GM23338 (cell line): Measurements from ENCODE around the gene ZNF23. TPM values are rescaled to one million over a fixed set of nuclear protein-coding genes. Genes with fewer than 3 reads are reported as not detected.

Experiments
- ATAC-seq: fragments of 200-7000 bp; cut with Tn5 transposase; 3 replicates; pipeline ENCODE4 v1.9.1; 2020
- DNase-seq: peaks from one replicate; pipeline ENCODE4 v3.0.0-alpha.2; 2015; ENCODE audit warnings: low spot score
- H2AFZ ChIP-seq: fragments of 200-600 bp; sonication (generic); 2 replicates; pipeline ENCODE4 v1.8.0; 2016; ENCODE audit warnings: antibody characterized with exemption, mild to moderate bottlenecking, moderate library complexity
- H3F3A ChIP-seq: fragments of 200-600 bp; sonication (generic); replicated peaks from 2 replicates; pipeline ENCODE4 v1.8.0; 2017; ENCODE audit warnings: antibody characterized with exemption, mixed run types, low read depth
- H3K27ac ChIP-seq: fragments of 200-600 bp; sonication (generic); 2 replicates; pipeline ENCODE4 v1.6.1; 2016; ENCODE audit warnings: low read depth
- H3K27me3 ChIP-seq: fragments of 200-600 bp; sonication (generic); 2 replicates; pipeline ENCODE4 v1.8.0; 2016; ENCODE audit warnings: mild to moderate bottlenecking, mixed run types, moderate library complexity; ENCODE audit not compliant: insufficient read depth
- H3K36me3 ChIP-seq: fragments of 200-600 bp; sonication (generic); 2 replicates; pipeline ENCODE4 v1.8.0; 2016; ENCODE audit warnings: mild to moderate bottlenecking; ENCODE audit not compliant: insufficient read depth
- H3K4me1 ChIP-seq: fragments of 200-600 bp; sonication (generic); 2 replicates; pipeline ENCODE4 v1.8.0; 2016; ENCODE audit warnings: mild to moderate bottlenecking, moderate library complexity; ENCODE audit not compliant: insufficient read depth
- H3K4me2 ChIP-seq: fragments of 200-600 bp; sonication (generic); 2 replicates; pipeline ENCODE4 v1.7.1; 2017; ENCODE audit warnings: mixed run types
- H3K4me3 ChIP-seq: fragments of 200-600 bp; sonication (generic); 2 replicates; pipeline ENCODE4 v1.6.1; 2016; ENCODE audit warnings: mixed run types
- H3K79me2 ChIP-seq: fragments of 200-600 bp; sonication (generic); replicated peaks from 2 replicates; pipeline ENCODE4 v1.8.0; 2017; ENCODE audit warnings: mild to moderate bottlenecking; ENCODE audit not compliant: insufficient read depth
- H3K9me2 ChIP-seq: fragments of 200-600 bp; sonication (generic); 2 replicates; pipeline ENCODE4 v1.8.0; 2017; ENCODE audit not compliant: insufficient read depth
- H4K20me1 ChIP-seq: fragments of 200-600 bp; sonication (generic); replicated peaks from 2 replicates; pipeline ENCODE4 v1.8.0; 2017; ENCODE audit warnings: mild to moderate bottlenecking; ENCODE audit not compliant: insufficient read depth
- H3K27ac Mint-ChIP-seq: 2 replicates; pipeline ENCODE4 v1.8.0; 2020; ENCODE audit warnings: inconsistent platforms, mild to moderate bottlenecking, moderate library complexity, mixed read lengths
- H3K27me3 Mint-ChIP-seq: 3 replicates; pipeline ENCODE4 v1.8.0; 2022; ENCODE audit warnings: low read depth, mild to moderate bottlenecking, moderate library complexity, mixed read lengths, inconsistent platforms; ENCODE audit not compliant: insufficient read depth, poor library complexity
- H3K36me3 Mint-ChIP-seq: 3 replicates; pipeline ENCODE4 v1.8.0; 2021; ENCODE audit warnings: low read depth, mild to moderate bottlenecking, inconsistent platforms, moderate library complexity, mixed read lengths
- H3K4me1 Mint-ChIP-seq: 3 replicates; pipeline ENCODE4 v1.8.0; 2020; ENCODE audit warnings: mild to moderate bottlenecking, inconsistent platforms, mixed read lengths
- H3K4me3 Mint-ChIP-seq: 3 replicates; pipeline ENCODE4 v1.8.0; 2021; ENCODE audit warnings: moderate library complexity, mild to moderate bottlenecking, inconsistent platforms, mixed read lengths
- H3K9me3 Mint-ChIP-seq: 3 replicates; pipeline ENCODE4 v1.8.0; 2020; ENCODE audit warnings: moderate library complexity, mild to moderate bottlenecking, inconsistent platforms, mixed read lengths
- CREB1 ChIP-seq: fragments of 250-450 bp; sonication (Bioruptor Pico); IDR thresholded peaks from 2 replicates; pipeline ENCODE4 v1.5.0; 2020; ENCODE audit warnings: low read depth, mild to moderate bottlenecking, moderate library complexity
- EZH2 ChIP-seq: fragments of 200-600 bp; sonication (generic); IDR thresholded peaks from one replicate; pipeline ENCODE4 v1.8.0; 2017; ENCODE audit warnings: antibody characterized with exemption, mild to moderate bottlenecking, low read depth; ENCODE audit not compliant: unreplicated experiment
- EZH2phosphoT487 ChIP-seq: fragments of 200-600 bp; sonication (generic); IDR thresholded peaks from one replicate; pipeline ENCODE4 v1.8.1; 2018; ENCODE audit warnings: antibody characterized with exemption; ENCODE audit not compliant: unreplicated experiment
- JUNB ChIP-seq: IDR thresholded peaks from one replicate; pipeline ENCODE4 v1.6.1; 2016; ENCODE audit warnings: antibody characterized with exemption; ENCODE audit not compliant: unreplicated experiment
- NANOG ChIP-seq: IDR thresholded peaks from 2 replicates; pipeline ENCODE4 v1.6.1; 2016; ENCODE audit warnings: antibody characterized with exemption, borderline replicate concordance
- POLR2AphosphoS5 ChIP-seq: IDR thresholded peaks from 2 replicates; pipeline ENCODE4 v1.6.1; 2016; ENCODE audit warnings: antibody characterized with exemption, low read depth
- REST ChIP-seq: IDR thresholded peaks from one replicate; pipeline ENCODE4 v1.6.1; 2018; ENCODE audit warnings: antibody characterized with exemption; ENCODE audit not compliant: unreplicated experiment
- STAT1 ChIP-seq: IDR thresholded peaks from one replicate; pipeline ENCODE4 v1.6.1; 2016; ENCODE audit warnings: antibody characterized with exemption; ENCODE audit not compliant: unreplicated experiment
- ZNF114 ChIP-seq: fragments of 250-450 bp; sonication (Bioruptor Pico); IDR thresholded peaks from 2 replicates; pipeline ENCODE4 v1.5.0; 2020; ENCODE audit warnings: mild to moderate bottlenecking, moderate library complexity
- ZNF331 ChIP-seq: fragments of 250-450 bp; sonication (Bioruptor Pico); IDR thresholded peaks from 2 replicates; pipeline ENCODE4 v1.5.0; 2020; ENCODE audit warnings: low read depth, mild to moderate bottlenecking, moderate library complexity
- polyA plus RNA-seq: library from polyadenylated mRNA; unstranded; fragments of >200 nt; fragmentation: Nextera tagmentation; extraction: Ambion mirVana; gene quantifications from 2 replicates; pipeline ENCODE4 v1.2.1, GENCODE V29; 2016
- total RNA-seq: library from RNA; depleted of rRNA; stranded (reverse); fragments of >200 nt; shearing (Covaris generic); gene quantifications from 2 replicates; pipeline ENCODE4 v1.2.3, GENCODE V29; 2014
- TF ChIP-seq, protein P1 (sequence below), 2 experiments: fragments of 200-600 bp in 1 of 2; sonication (generic) in 1 of 2; conservative IDR thresholded peaks; 2 replicates each; pipeline versions ENCODE4 v1.5.1 to v1.6.1; 2016 to 2017; ENCODE audit warnings: antibody characterized with exemption in 2 of 2, low read depth in 2 of 2, mild to moderate bottlenecking in 2 of 2, moderate library complexity in 1 of 2

The ZNF23 gene
- total and polyA plus RNA-seq, 2 experiments from 2014 or later: 8.4 to 8.8 TPM

DNA sequence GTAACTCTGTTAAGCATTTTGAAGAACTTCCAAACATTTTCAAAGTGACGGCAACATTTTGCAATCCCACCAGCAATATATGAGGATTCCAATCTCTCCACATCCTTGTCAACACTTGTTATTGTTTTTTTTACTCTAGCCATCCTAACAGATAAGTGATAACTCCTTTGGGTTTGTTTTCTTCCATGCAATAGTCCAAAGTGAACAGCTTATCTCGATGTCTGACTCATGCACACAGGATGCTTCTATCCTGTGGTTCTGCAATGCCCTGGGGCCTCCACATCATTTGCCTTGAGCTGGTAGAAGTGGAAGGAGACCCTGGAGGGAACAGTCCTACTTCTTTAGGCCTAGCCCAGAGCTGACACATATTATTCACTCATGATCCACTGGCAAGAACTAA lies 33.2 kb downstream of the ZNF23 start:
- Mint-ChIP-seq H3K4me3 (no peak overlapping the region), H3K4me1 (peaks cover 7% of the 10 kb centered on the region; the same call in 2 of the 3 replicates), H3K9me3 (peaks cover 3% of the 10 kb centered on the region; the same call in 2 of the 3 replicates), H3K36me3 (peaks cover 3% of the 10 kb centered on the region; the same call in 1 of the 3 replicates), H3K27ac (no peak overlapping the region), H3K27me3 (peaks cover 25% of the 10 kb centered on the region)
- ATAC-seq (no peak), DNase-seq (no peak)
- Histone ChIP-seq H3K36me3 (no peaks in the 10 kb centered on the region), H3K27ac (no peak overlapping the region), H3K4me1 (peaks cover 12% of the 10 kb centered on the region; the same call in 1 of the 2 replicates), H3K4me2 (no peak overlapping the region), H2AFZ (no peak overlapping the region), H3K27me3 (peaks cover 10% of the 10 kb centered on the region; the same call in 1 of the 2 replicates), H3K9me2 (no peaks in the 10 kb centered on the region), H3K79me2 (no peaks in the 10 kb centered on the region), H4K20me1 (no peaks in the 10 kb centered on the region), H3K4me3 (no peak overlapping the region), H3F3A (peaks cover 6% of the 10 kb centered on the region)
- TF ChIP-seq STAT1 (no peak), EZH2phosphoT487 (no peak), REST (no peak), POLR2AphosphoS5 (no peak), CREB1 (CRISPR knock-in tag) (no peak), EZH2 (no peak), ZNF114 (CRISPR knock-in tag) (no peak)

- Histone ChIP-seq H3K36me3 (no peaks in the 10 kb centered on the region), H3K79me2 (no peaks in the 10 kb centered on the region), H3K27ac (no peak overlapping the region), H3K27me3 (peaks cover 10% of the 10 kb centered on the region; the same call in 1 of the 2 replicates), H4K20me1 (no peaks in the 10 kb centered on the region), H3K4me2 (no peak overlapping the region), H3K4me1 (peaks cover 12% of the 10 kb centered on the region; the same call in 1 of the 2 replicates), H2AFZ (no peak overlapping the region), H3K9me2 (no peaks in the 10 kb centered on the region), H3F3A (peaks cover 6% of the 10 kb centered on the region), H3K4me3 (no peak overlapping the region)
- no peak overlapping the region for H3K27ac Mint-ChIP-seq
- peaks cover 7% of the 10 kb centered on the region; the same call in 2 of the 3 replicates for H3K4me1 Mint-ChIP-seq
- peaks cover 3% of the 10 kb centered on the region; the same call in 1 of the 3 replicates for H3K36me3 Mint-ChIP-seq
- no peak overlapping the region for H3K4me3 Mint-ChIP-seq
- no peak for ATAC-seq
- peaks cover 25% of the 10 kb centered on the region for H3K27me3 Mint-ChIP-seq
- peaks cover 3% of the 10 kb centered on the region; the same call in 2 of the 3 replicates for H3K9me3 Mint-ChIP-seq
- DNase-seq: no peak
- TF ChIP-seq REST: no peak
- no peak for TF ChIP-seq EZH2phosphoT487
- no peak for TF ChIP-seq ZNF331
- TF ChIP-seq POLR2AphosphoS5: no peak
- no peak for TF ChIP-seq ZNF114 (CRISPR knock-in tag)
- TF ChIP-seq, protein P1, sequence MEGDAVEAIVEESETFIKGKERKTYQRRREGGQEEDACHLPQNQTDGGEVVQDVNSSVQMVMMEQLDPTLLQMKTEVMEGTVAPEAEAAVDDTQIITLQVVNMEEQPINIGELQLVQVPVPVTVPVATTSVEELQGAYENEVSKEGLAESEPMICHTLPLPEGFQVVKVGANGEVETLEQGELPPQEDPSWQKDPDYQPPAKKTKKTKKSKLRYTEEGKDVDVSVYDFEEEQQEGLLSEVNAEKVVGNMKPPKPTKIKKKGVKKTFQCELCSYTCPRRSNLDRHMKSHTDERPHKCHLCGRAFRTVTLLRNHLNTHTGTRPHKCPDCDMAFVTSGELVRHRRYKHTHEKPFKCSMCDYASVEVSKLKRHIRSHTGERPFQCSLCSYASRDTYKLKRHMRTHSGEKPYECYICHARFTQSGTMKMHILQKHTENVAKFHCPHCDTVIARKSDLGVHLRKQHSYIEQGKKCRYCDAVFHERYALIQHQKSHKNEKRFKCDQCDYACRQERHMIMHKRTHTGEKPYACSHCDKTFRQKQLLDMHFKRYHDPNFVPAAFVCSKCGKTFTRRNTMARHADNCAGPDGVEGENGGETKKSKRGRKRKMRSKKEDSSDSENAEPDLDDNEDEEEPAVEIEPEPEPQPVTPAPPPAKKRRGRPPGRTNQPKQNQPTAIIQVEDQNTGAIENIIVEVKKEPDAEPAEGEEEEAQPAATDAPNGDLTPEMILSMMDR (conservative IDR thresholded peaks at IDR 0.05; ENCODE audit: low read depth in 2 of 2): no peak
- TF ChIP-seq EZH2: no peak
- TF ChIP-seq STAT1: no peak
- TF ChIP-seq NANOG: no peak
- no peak for TF ChIP-seq JUNB
These were observed 33.7 kb downstream of the ZNF23 start for GRCh38 chr16:71428385-71428784.
